ENCODE results near the gene ULK2.

- TF ChIP-seq ZFX (IDR thresholded peaks at IDR 0.05) (no peak), EZH2 (IDR thresholded peaks at IDR 0.05) (no peak), JUND (IDR thresholded peaks at IDR 0.05) (no peak), REST (IDR thresholded peaks at IDR 0.05; ENCODE audit: low read depth) (no peak), MAX (IDR thresholded peaks at IDR 0.05) (no peak), POLR2A (IDR thresholded peaks at IDR 0.05; ENCODE audit: borderline replicate concordance, extremely low read depth, insufficient read depth, insufficient read length) (no peak), EGR1 (IDR thresholded peaks at IDR 0.05; ENCODE audit: low read depth) (no peak), ZNF274 (IDR thresholded peaks at IDR 0.05; ENCODE audit: low read depth, low read length) (no peak), SRF (IDR thresholded peaks at IDR 0.05; ENCODE audit: low read depth) (no peak), POLR2AphosphoS5 (IDR thresholded peaks at IDR 0.05; ENCODE audit: low read depth, low read length) (no peak), FOSL1 (IDR thresholded peaks at IDR 0.05; ENCODE audit: low read depth) (no peak), YY1 (IDR thresholded peaks at IDR 0.05; ENCODE audit: extremely low read depth, insufficient replicate concordance, low read depth, low read length) (no peak)
- TF ChIP-seq, protein P1, sequence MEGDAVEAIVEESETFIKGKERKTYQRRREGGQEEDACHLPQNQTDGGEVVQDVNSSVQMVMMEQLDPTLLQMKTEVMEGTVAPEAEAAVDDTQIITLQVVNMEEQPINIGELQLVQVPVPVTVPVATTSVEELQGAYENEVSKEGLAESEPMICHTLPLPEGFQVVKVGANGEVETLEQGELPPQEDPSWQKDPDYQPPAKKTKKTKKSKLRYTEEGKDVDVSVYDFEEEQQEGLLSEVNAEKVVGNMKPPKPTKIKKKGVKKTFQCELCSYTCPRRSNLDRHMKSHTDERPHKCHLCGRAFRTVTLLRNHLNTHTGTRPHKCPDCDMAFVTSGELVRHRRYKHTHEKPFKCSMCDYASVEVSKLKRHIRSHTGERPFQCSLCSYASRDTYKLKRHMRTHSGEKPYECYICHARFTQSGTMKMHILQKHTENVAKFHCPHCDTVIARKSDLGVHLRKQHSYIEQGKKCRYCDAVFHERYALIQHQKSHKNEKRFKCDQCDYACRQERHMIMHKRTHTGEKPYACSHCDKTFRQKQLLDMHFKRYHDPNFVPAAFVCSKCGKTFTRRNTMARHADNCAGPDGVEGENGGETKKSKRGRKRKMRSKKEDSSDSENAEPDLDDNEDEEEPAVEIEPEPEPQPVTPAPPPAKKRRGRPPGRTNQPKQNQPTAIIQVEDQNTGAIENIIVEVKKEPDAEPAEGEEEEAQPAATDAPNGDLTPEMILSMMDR (IDR thresholded peaks at IDR 0.05 in 2 of 3, conservative IDR thresholded peaks at IDR 0.05 in 1 of 3; ENCODE audit: borderline replicate concordance in 1 of 3, insufficient read depth in 1 of 3, low read depth in 2 of 3, low read length in 2 of 3) = no peak
- TF ChIP-seq, protein P2, sequence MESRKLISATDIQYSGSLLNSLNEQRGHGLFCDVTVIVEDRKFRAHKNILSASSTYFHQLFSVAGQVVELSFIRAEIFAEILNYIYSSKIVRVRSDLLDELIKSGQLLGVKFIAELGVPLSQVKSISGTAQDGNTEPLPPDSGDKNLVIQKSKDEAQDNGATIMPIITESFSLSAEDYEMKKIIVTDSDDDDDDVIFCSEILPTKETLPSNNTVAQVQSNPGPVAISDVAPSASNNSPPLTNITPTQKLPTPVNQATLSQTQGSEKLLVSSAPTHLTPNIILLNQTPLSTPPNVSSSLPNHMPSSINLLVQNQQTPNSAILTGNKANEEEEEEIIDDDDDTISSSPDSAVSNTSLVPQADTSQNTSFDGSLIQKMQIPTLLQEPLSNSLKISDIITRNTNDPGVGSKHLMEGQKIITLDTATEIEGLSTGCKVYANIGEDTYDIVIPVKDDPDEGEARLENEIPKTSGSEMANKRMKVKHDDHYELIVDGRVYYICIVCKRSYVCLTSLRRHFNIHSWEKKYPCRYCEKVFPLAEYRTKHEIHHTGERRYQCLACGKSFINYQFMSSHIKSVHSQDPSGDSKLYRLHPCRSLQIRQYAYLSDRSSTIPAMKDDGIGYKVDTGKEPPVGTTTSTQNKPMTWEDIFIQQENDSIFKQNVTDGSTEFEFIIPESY (IDR thresholded peaks at IDR 0.05; ENCODE audit: extremely low read depth, insufficient replicate concordance, low read length) = no peak
Measured at GRCh38 chr17:19748807-19749193, 118.9 kb downstream of the ULK2 start.
